ENCODE data around the gene TCEA2. TPM values are rescaled to one million over a fixed set of nuclear protein-coding genes. Genes with fewer than 3 reads are reported as not detected.

The TCEA2 gene
- total RNA-seq, 2 donors from 2014 or later: 30.1 to 48.6 TPM

DNA sequence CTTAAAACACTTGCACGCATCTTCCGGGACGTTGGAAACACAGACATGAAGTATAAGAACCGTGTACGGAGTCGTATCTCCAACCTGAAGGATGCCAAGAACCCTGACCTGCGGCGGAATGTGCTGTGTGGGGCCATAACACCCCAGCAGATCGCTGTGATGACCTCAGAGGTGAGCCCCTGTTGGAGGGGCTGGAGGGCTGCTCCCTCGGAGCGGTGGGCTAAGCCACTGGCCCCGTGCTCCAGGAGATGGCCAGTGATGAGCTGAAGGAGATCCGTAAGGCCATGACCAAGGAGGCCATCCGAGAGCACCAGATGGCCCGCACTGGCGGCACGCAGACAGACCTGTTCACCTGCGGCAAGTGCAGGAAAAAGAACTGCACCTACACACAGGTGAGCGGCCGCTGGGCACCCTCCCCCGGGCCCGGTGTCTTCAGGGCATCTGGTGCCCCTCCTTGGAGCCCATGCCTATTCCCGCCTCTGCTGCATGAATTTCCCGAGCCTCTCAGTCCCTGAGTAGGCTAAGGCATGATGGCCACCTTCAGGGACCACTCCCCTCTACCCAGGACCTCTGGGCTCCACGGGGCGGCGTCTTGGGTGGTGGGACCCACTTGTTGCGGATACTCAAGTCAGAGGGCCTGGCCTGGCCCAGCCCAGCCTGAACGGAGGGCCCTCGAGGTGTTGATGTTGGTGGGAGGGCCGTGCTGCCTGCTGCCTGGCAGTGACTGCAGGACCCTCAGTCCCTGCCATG is 7.4 kb downstream of the TCEA2 start:
- H3K4me3 ChIP-seq: no peak overlapping the region
- TF ChIP-seq, protein P1, sequence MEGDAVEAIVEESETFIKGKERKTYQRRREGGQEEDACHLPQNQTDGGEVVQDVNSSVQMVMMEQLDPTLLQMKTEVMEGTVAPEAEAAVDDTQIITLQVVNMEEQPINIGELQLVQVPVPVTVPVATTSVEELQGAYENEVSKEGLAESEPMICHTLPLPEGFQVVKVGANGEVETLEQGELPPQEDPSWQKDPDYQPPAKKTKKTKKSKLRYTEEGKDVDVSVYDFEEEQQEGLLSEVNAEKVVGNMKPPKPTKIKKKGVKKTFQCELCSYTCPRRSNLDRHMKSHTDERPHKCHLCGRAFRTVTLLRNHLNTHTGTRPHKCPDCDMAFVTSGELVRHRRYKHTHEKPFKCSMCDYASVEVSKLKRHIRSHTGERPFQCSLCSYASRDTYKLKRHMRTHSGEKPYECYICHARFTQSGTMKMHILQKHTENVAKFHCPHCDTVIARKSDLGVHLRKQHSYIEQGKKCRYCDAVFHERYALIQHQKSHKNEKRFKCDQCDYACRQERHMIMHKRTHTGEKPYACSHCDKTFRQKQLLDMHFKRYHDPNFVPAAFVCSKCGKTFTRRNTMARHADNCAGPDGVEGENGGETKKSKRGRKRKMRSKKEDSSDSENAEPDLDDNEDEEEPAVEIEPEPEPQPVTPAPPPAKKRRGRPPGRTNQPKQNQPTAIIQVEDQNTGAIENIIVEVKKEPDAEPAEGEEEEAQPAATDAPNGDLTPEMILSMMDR (IDR thresholded peaks at IDR 0.05): no peak
- H3K27me3 ChIP-seq (replicated peaks; ENCODE audit: insufficient read depth): no peaks in the 10 kb centered on the region
- DNase-seq (ENCODE audit: low spot score) (no peak), ATAC-seq (ENCODE audit: insufficient number of reproducible peaks, low FRiP score, low read depth) (no peak)
- no peaks in the 10 kb centered on the region for H3K4me1 ChIP-seq (ENCODE audit: control insufficient read depth in 1 of 2, low read depth in 2 of 2)
- no peak overlapping the region for H3K27ac ChIP-seq
- H3K9me3 ChIP-seq: no peaks in the 10 kb centered on the region
- peaks cover 24% of the 10 kb centered on the region for H3K36me3 ChIP-seq

DNA sequence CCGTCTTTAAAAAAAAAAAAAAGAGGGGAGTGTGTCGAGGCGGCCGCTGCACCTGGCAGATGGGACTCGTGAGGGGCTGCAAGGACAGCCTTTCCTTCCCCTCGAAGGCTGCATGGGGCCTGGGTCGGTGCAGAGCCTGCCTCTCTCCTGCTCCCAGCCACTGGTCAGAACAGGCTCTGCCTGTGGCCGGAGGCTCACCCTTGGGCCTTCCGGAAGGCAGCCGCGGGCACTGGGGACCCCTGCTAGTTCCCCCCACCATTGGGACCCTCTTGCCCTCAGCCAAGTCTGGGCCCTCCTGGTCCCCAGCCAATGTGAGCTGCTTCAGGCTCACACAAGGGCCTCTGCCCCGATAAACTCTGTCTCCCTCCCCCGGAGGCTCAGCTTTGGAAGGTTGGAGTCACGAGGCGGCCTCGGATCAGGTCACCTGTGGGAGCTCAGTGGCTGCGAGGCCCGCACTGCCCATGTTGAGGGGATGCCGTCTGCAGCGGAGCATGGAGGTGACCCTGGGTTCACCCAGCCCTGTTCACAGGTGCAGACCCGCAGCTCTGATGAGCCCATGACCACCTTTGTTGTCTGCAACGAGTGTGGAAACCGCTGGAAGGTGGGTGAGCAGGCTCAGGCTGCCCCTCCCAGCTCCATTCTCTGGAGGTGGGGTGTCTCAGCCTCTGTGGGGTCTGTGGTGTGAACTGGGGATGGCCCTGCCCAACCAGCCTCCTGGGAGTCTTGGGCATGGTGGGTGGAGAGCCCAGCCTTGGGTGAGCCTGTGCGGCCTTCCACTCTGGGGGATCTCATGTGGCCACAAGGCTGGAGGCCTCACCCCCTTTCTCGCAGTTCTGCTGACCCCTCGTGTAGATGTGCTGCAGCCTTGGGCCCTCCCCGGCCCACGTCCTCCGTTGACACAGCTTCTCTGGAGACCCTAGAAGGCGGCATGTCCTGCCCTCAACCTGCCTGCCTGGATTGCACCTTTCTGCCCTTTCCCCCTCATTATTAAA is 8.6 kb downstream of the TCEA2 start:
- TF ChIP-seq, protein P1 (IDR thresholded peaks at IDR 0.05): no peak
- H3K4me3 ChIP-seq: no peak overlapping the region
- no peak overlapping the region for H3K27ac ChIP-seq
- H3K4me1 ChIP-seq (ENCODE audit: control insufficient read depth in 1 of 2, low read depth in 2 of 2): no peaks in the 10 kb centered on the region
- ATAC-seq (ENCODE audit: insufficient number of reproducible peaks, low FRiP score, low read depth) (no peak), DNase-seq (ENCODE audit: low spot score) (no peak)
- peaks cover 24% of the 10 kb centered on the region for H3K36me3 ChIP-seq
- no peaks in the 10 kb centered on the region for H3K9me3 ChIP-seq
- H3K27me3 ChIP-seq (replicated peaks; ENCODE audit: insufficient read depth): no peaks in the 10 kb centered on the region

DNA sequence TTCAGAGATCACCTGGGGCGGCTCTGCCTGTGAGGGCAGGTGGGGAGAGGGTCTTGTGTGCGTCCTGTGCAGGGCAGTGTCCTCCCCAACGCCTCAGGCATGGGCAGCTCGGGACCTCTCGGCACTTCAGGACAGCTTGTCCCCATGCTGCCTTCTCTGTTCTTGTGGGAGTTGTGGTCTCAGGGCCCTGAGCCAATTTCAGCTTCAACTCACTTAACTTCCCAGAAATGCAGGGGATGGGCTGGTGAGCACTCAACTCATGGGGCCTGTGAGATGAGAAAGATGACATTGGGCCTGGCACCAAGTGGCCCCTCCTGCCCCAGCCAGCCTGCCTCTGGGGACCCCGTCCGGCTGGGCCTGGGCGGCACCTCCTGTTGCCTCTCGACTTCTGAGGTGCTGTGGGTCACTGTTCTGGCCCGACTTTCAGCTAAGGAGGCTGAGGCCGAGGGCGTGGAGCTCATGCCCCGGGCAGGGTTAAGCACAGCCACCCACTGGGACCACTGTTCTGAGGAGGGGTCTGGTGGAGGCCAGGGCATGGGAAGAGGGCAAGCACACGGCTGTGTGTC is 9.6 kb downstream of the TCEA2 start:
- Histone ChIP-seq H3K27me3 (replicated peaks; ENCODE audit: insufficient read depth) (no peaks in the 10 kb centered on the region), H3K4me1 (ENCODE audit: control insufficient read depth in 1 of 2, low read depth in 2 of 2) (no peaks in the 10 kb centered on the region), H3K9me3 (no peaks in the 10 kb centered on the region), H3K27ac (no peak overlapping the region), H3K36me3 (peaks cover 24% of the 10 kb centered on the region), H3K4me3 (no peak overlapping the region)
- TF ChIP-seq, protein P1 (IDR thresholded peaks at IDR 0.05): no peak
- ATAC-seq (ENCODE audit: insufficient number of reproducible peaks, low FRiP score, low read depth): no peak
- no peak for DNase-seq (ENCODE audit: low spot score)

DNA sequence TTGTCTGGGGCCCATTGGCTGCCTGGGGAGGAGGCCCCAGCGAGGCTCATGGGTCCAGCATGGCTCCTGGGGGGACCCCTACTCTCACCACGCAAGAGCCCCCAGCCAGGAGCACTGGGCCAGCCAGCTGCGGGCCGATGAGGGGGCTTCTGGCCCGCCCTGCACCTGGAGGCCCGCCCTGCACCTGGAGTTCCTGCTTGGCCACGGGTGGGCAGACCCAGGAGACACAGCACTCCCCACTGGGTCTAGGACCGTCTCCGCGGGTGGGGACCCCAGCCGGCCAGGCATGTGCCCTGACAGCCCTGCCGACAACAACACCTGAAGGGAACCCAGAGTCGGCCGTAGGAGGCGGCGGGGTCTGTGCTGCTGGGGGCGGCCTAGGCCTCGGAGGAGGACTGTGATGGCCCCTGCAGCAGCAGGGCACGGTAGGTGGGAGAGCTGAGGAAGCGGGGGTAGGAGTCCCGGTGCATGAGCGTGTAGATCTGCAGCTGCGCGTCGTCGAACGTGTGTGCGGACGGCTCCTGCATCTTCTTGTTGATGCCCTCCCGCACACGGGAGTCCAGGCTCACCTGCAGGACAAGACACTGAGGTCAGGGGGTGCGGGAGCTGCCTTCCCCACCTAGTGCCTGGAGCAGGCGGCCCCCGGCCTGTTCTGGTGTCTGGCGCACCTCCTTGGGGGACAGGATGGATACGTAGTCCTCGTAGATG is 10.6 kb downstream of the TCEA2 start:
- Histone ChIP-seq H3K36me3 (peaks cover 20% of the 10 kb centered on the region), H3K4me3 (no peak overlapping the region), H3K27me3 (replicated peaks; ENCODE audit: insufficient read depth) (no peaks in the 10 kb centered on the region), H3K9me3 (no peaks in the 10 kb centered on the region), H3K4me1 (ENCODE audit: control insufficient read depth in 1 of 2, low read depth in 2 of 2) (peaks cover 4 to 8% of the 10 kb centered on the region in 2 donors), H3K27ac (no peak overlapping the region)
- ATAC-seq (ENCODE audit: insufficient number of reproducible peaks, low FRiP score, low read depth) (no peak), DNase-seq (ENCODE audit: low spot score) (no peak)
- TF ChIP-seq, protein P1 (IDR thresholded peaks at IDR 0.05): no peak

All from thoracic aorta (tissue), 2 donors.